SK-N-MC (cell line): Measurements from ENCODE around the gene IZUMO4.

Experiments
- EZH2 ChIP-seq: fragments of 200-600 bp; sonication (generic); IDR thresholded peaks from one replicate; pipeline ENCODE4 v1.6.1; 2017; ENCODE audit warnings: antibody characterized with exemption
- POLR2AphosphoS5 ChIP-seq: IDR thresholded peaks from 2 replicates; pipeline ENCODE4 v1.6.1; 2012; ENCODE audit warnings: mild to moderate bottlenecking, low read depth, low read length, borderline replicate concordance

DNA sequence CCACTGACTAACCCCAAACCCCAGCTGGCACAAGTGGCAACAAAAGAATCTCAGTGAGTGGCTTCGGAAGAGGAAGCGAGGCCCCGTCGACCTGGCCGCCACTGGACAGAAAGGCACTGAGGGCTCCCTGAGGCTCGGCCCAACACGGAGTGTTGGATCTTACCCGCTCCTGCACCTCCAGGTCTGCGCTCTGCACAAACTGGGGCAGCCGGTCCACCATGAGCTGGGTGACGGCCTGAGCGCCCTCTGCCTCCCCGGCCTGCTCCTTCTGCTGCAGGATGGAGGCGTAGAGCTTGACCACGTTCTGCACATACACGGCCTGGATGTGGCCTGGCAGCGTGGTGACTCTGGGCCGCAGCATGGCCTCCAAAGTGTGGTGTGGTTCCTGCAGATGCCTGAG is 21.7 kb downstream of the IZUMO4 start:
- no peak for TF ChIP-seq EZH2
- TF ChIP-seq POLR2AphosphoS5, result no peak
